DOHH2 (cell line): ENCODE data around the gene DIS3L2.

Source experiments
- CTCF ChIP-seq: fragments of 200-600 bp; sonication (generic); IDR thresholded peaks from one replicate; pipeline ENCODE4 v1.5.1; 2014; ENCODE audit warnings: antibody characterized with exemption, mild to moderate bottlenecking, low read depth, low read length; ENCODE audit not compliant: poor library complexity, severe bottlenecking
- EZH2phosphoT487 ChIP-seq: fragments of 200-600 bp; sonication (generic); IDR thresholded peaks from 2 replicates; pipeline ENCODE4 v1.6.1; 2017; ENCODE audit warnings: borderline replicate concordance, mild to moderate bottlenecking, antibody characterized with exemption, low read length, moderate library complexity, mixed read lengths

- TF ChIP-seq CTCF = no peak
- no peak for TF ChIP-seq EZH2phosphoT487
These were observed 26.9 kb upstream of the DIS3L2 start for GRCh38 chr2:231934441-231935206.
